Stimulated activated CD8-positive, alpha-beta memory T cell treated with anti-CD3 and anti-CD28 coated beads, Interleukin-7, amount 100 ng/mL, for 4 hours (primary cell): ENCODE results near the gene MYBPC1.
"Not testable (repeated sequence)": the region's sequence is repeated elsewhere in the genome, so short reads cannot be mapped to it uniquely, and the experiment has no call there.

Experiments
- DNase-seq, 2 donors: peaks; one replicate each; pipeline ENCODE4 v3.0.0-alpha.2; 2020; ENCODE audit warnings: low read depth in 2 of 2

MYBPC1 gene

GRCh38 chr12:101594700-101595099 is at the start of gene MYBPC1:
Gene MYBPC1, plus strand, starts transcription at chr12:101594971. Its CDS starts 100 bp downstream, at chr12:101595071.
- DNase-seq: no peak

- DNase-seq: no peak
Measured at GRCh38 chr12:101551362-101552114, 43.2 kb upstream of the MYBPC1 start.

DNA sequence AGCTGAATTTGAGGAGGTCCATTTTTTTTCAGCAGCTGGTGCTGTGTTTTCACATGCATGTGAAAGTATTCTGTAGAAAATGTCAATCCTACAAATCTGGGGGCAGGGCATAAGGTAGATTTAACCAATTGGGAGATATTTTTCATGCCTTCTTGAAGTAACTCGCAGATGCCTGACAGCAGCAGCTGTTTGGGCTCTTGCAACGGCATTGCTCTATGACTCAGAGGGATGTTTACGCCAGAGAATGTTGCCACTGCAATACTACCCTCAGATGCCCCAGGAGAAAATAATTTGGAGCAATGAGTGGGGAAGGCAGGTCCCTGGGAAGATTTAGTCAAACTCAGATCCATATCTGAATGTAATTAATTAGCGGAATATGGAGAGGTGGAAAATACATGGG is 42.5 kb upstream of the MYBPC1 start:
- DNase-seq: no peak

- no peak for DNase-seq
Measured at GRCh38 chr12:101557094-101557493, 37.7 kb upstream of the MYBPC1 start.

GRCh38 chr12:101558726-101559125 is 36.0 kb upstream of the MYBPC1 start:
- not testable (repeated sequence) for DNase-seq

DNA sequence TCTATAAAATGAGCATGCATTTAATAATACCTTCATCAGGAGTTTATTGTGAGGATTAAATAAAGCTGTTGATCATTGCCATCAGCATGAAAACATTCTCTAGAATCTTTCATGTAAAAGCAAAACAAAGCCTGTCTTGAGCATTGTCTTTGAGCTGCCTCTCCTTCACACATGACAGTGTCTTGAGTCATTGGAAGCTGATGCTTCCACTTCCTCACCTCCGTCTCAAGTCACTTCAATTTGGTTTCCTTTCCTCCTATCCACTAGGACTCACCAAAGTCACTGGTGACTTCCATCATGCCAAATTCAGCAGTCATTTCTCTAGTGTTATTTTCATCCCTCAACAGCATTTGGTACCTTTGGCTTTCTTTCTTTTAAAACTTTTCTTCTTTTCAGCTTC is 31.6 kb upstream of the MYBPC1 start:
- no peak for DNase-seq

DNA sequence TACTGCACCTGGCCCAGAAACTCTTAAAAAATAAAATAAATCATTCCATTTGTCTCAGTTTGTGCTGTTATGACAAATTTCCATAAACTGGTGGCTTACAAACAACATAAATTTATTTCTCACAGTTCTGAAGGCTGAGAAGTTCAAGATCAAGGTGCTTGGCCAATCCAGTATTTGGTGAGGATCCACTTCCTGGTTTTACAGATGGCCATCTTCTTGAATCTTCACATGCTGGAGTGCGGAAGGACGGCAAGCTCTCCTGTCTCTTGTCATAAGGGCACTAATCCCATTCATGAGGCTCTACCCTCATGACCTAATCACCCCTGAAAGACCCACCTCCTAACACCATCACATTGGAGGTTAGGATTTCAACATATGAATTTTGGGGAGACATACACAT is 29.9 kb upstream of the MYBPC1 start:
- no peak for DNase-seq

DNA sequence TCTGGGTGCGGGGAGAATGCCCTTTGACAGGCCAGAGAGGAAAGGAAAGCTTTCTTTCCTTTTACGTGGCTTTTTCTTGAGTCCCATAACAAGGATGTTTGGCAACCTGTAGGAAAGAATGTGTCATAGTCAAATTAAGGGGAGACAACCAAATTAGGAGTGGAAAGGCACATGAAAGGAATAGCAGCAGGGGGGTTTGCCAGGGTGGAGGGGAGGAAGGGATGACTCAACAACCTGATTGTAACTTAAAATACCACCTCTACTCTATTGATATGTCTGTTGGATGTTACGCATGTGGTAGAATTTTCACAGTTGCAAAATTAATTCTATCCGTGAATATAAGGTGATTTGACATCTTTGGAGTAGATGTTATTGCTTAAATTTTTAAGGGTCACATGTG is 28.5 kb upstream of the MYBPC1 start:
- no peak for DNase-seq

DNA sequence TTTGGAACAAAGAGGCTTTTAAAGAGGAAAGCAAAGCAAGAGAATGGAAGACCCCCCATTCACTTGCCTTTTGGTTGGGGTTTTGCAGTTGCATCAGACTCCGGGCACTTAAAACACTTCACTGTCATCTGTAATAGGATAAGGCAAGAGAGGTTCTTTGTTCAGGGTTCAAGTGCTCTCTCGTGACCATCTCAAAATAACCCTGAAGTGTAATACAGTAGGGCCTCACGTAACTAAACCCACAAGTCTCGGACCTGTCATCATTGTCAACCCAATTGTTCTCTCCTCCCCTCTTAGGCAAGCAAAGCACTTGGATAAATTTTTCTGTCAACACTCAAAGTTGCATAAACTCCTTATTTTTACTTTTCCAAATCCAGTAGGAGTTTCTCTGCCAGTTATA is 26.9 kb upstream of the MYBPC1 start:
- no peak for DNase-seq

DNA sequence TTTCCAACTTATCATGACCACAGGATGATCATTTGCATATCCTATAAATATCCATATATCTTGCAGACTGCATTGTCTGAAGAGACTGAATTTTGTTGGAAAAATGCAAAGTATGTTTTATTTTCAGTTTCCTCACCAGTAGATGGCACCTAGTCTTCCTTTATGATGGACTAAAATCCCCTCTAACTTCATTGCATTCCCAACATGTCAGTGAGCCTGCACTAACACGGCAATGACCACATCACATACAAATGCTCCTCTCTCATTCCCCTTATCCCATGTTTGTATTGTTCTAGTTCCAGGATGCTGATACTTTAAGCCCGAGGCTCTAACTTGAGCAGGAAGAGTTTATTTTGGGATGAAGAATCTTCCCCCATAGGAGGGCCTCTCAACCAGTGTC is 24.7 kb upstream of the MYBPC1 start:
- DNase-seq: no peak

GRCh38 chr12:101571105-101571504 is 23.7 kb upstream of the MYBPC1 start:
- no peak for DNase-seq

- no peak for DNase-seq
Measured at GRCh38 chr12:101573743-101574142, 21.0 kb upstream of the MYBPC1 start.

- no peak for DNase-seq
Measured at GRCh38 chr12:101578417-101578816, 16.4 kb upstream of the MYBPC1 start.

GRCh38 chr12:101581190-101581589 is 13.6 kb upstream of the MYBPC1 start:
- no peak for DNase-seq

DNA sequence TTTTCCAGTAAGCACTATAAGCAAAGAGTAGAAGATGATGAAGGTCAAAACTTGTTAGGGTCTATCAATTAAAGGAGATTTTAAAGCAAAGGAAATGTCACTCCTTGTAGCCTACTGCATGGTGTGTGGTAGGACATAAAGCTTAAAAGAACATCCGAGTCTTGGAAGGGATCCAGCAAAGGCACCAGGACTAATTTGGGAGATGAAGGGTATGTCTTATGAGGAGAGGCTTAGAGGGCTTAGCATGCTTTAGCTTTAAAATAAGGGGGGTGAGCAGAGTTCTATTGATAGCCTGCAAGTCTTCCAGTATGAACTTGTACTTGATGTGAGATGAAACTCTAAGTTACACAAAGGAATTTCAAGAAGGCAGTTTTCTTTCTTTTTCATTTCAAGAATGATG is 11.8 kb upstream of the MYBPC1 start:
- no peak for DNase-seq

GRCh38 chr12:101590383-101590782 is 4.4 kb upstream of the MYBPC1 start:
- no peak for DNase-seq

GRCh38 chr12:101591781-101592180 is 3.0 kb upstream of the MYBPC1 start:
- DNase-seq: no peak

DNA sequence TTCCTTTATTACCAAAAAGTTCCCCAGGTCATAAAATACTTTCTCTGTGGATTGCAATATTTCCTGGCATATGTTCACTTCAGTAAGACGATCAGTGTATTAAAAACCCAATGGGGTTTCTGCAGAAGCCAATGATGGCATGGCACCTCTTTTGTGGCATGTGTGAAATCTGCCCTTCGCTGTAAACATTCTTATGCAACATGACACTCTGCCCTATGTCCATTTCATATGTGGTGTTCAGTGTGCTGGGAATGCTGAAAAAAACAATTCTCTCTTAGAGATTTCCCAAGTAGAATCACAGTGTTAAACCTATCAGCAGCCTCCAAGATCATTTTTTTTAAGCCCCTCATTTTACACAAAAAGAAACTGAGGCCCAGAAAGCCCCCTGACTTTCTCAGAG is 2.3 kb upstream of the MYBPC1 start:
- no peak for DNase-seq

DNA sequence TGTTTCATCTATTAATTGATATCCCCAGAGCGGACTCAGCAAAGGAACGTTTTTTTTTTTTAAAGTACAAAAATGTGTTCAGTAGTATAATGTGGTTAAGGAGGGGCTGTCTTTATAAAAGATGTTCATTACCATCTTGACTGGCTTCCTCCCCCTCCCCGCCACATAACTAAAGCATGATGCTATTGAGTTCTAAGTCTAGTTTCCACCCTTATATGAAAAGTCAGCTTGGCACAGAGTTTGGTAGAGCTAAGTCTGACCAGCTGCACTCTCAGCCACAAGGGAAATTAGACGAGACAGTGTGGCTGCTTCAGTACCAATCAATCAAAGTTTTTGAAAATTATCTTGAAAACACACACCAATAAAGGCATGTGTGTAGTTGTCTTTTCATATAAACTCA is 1.9 kb upstream of the MYBPC1 start:
- no peak for DNase-seq

DNA sequence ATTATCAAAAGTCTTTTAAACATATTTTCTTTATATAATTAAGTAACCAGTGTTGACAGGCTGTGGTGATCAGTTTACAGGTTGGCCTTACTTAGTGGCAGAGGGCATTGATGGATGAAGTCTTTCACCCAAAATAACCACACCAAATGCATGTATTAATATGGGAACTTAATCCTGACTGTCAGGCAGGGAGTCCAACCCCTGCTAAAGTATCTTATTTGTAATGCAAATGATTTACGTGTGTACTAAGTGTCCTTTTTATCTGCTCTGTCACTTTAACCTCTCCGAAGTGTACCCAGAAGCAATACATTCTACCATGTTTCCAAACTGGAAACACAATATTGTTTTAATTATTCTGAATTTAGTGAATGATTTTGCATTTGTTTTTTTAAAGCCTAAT is 1.4 kb downstream of the MYBPC1 start:
- no peak for DNase-seq

GRCh38 chr12:101597164-101597563 is 2.4 kb downstream of the MYBPC1 start:
- no peak for DNase-seq

DNA sequence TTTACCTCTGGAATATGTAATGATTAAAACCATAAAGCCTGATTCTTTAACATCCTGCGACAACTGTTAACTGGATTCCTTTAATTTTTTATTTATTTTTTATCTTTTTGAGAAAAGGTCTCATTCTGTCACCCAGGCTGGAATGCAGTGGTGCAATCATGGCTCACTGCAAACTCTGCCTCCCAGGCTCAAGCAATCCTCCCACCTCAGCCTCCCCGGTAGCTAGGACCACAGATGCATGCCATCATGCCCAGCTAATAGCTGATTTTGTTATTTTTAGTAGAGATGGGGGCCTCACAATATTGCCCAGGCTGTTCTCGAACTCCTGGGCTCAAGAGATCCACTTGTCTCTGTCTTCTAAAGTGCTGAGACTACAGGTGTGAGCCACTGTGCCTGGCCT is 3.7 kb downstream of the MYBPC1 start:
- DNase-seq: no peak

DNA sequence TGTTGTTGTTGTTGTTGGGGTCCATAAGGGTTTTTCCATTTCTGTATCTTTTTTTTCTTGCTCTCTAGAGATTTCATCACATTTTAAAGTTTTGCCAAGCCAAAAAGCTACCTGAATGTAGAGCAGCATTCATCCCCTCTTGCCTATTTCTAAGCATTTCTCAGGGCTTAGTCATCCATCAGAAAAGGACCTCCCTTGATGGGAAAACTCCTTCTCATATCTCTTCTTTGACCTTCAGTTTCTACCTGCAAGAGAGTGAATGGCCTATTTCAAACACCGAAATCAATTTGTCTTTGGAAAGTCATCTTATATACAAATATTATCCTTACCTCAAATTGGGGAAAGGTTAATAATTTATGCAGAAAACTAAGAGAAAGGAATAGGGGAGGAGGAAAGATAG is 4.5 kb downstream of the MYBPC1 start:
- DNase-seq: no peak
